GM12878 (cell line): ENCODE data around the gene TMEM94. TPM values are rescaled to one million over a fixed set of nuclear protein-coding genes. Genes with fewer than 3 reads are reported as not detected.

Source experiments
- ATAC-seq: fragments of 200-7000 bp; cut with Tn5 transposase; 3 replicates; pipeline ENCODE4 v1.9.1; 2020; ENCODE audit warnings: mild to moderate bottlenecking, moderate library complexity
- BruUV-seq: library from RNA; stranded (reverse); fragments of 400-500 nt; replicated peaks from 2 replicates; lab custom pipeline; 2021; lab: Mats Ljungman, UMichigan
- CTCF ChIA-PET: fragments of 300-600 bp; sonication (Branson Sonifier 250); formaldehyde crosslinking; extraction: SDS; loops from one replicate; lab custom pipeline; 2021; ENCODE audit warnings: inconsistent platforms; lab: Yijun Ruan, JAX
- POLR2A ChIA-PET: fragments of 350-600 bp; formaldehyde crosslinking; extraction: SDS; loops from one replicate; lab custom pipeline; 2021; ENCODE audit warnings: inconsistent platforms; lab: Charles Lee
- RAD21 ChIA-PET: fragments of 300-600 bp; sonication (Branson Sonifier 250); formaldehyde crosslinking; loops from one replicate; lab custom pipeline; 2023; ENCODE audit warnings: antibody characterized with exemption; ENCODE audit not compliant: unreplicated experiment; lab: Charles Lee
- SMC1A ChIA-PET: fragments of 300-600 bp; sonication (Branson Sonifier 250); formaldehyde crosslinking; loops from one replicate; lab custom pipeline; 2023; ENCODE audit not compliant: unreplicated experiment, uncharacterized antibody; lab: Charles Lee
- DNase-seq: peaks from one replicate; pipeline ENCODE4 v3.0.0-alpha.2; 2011; ENCODE audit warnings: low read depth, low spot score
- FAIRE-seq: peaks from 3 replicates; lab custom pipeline; 2011; peaks lifted over from hg19 to GRCh38; lab: Jason Lieb, UNC
- H2AFZ ChIP-seq: 2 replicates; pipeline ENCODE4 v1.6.0; 2011; ENCODE audit warnings: low read depth, low read length, control low read depth; ENCODE audit not compliant: control insufficient read depth
- H3K27ac ChIP-seq: 2 replicates; pipeline ENCODE4 v1.5.1; 2011; ENCODE audit warnings: control low read depth; ENCODE audit not compliant: control insufficient read depth, insufficient read depth
- H3K27me3 ChIP-seq, 2 experiments: replicated peaks in 1 of 2; 2 replicates each; pipeline versions ENCODE4 v1.6.0 to v1.6.1; 2011; ENCODE audit warnings: low read length in 1 of 2; ENCODE audit not compliant: control insufficient read depth in 2 of 2, insufficient read depth in 2 of 2
- H3K36me3 ChIP-seq, 2 experiments: 2 replicates each; pipeline ENCODE4 v1.5.1; 2011; ENCODE audit warnings: low read length in 1 of 2; ENCODE audit not compliant: control insufficient read depth in 2 of 2, insufficient read depth in 2 of 2
- H3K4me1 ChIP-seq: 2 replicates; pipeline ENCODE4 v1.6.1; 2011; ENCODE audit warnings: mild to moderate bottlenecking, low read length, moderate library complexity, mixed read lengths; ENCODE audit not compliant: control insufficient read depth, insufficient read depth
- H3K4me2 ChIP-seq: 2 replicates; pipeline ENCODE4 v1.6.0; 2011; ENCODE audit warnings: control low read depth; ENCODE audit not compliant: control insufficient read depth, insufficient read depth
- H3K4me3 ChIP-seq: fragments of 200-600 bp; sonication (generic); 2 replicates; pipeline ENCODE4 v1.5.1; 2016
- H3K79me2 ChIP-seq: 2 replicates; pipeline ENCODE4 v1.6.0; 2011; ENCODE audit warnings: low read length; ENCODE audit not compliant: control insufficient read depth, insufficient read depth
- H3K9ac ChIP-seq: 2 replicates; pipeline ENCODE4 v1.8.0; 2011; ENCODE audit warnings: low read length, control low read depth, mixed read lengths; ENCODE audit not compliant: control insufficient read depth, insufficient read depth
- H3K9me3 ChIP-seq: replicated peaks from 3 replicates; pipeline ENCODE4 v1.5.1; 2011; ENCODE audit warnings: mild to moderate bottlenecking, low read length; ENCODE audit not compliant: control insufficient read depth, insufficient read depth
- H4K20me1 ChIP-seq: 2 replicates; pipeline ENCODE4 v1.6.0; 2011; ENCODE audit not compliant: control insufficient read depth, insufficient read depth
- EZH2 ChIP-seq: IDR thresholded peaks from 2 replicates; pipeline ENCODE4 v1.6.1; 2012; ENCODE audit warnings: low read depth, mild to moderate bottlenecking, control low read depth, inconsistent platforms, low read length, borderline replicate concordance; ENCODE audit not compliant: control insufficient read depth
- GABPA ChIP-seq: IDR thresholded peaks from 2 replicates; pipeline ENCODE4 v1.6.1; 2014; ENCODE audit warnings: antibody characterized with exemption, low read depth, mild to moderate bottlenecking, inconsistent platforms
- HDAC2 ChIP-seq: fragments of 200-600 bp; sonication (generic); IDR thresholded peaks from 2 replicates; pipeline ENCODE4 v1.6.1; 2017
- MTA3 ChIP-seq: IDR thresholded peaks from 2 replicates; pipeline ENCODE4 v1.6.1; 2012; ENCODE audit warnings: low read length, inconsistent platforms, borderline replicate concordance
- NBN ChIP-seq: fragments of 450-650 bp; IDR thresholded peaks from 2 replicates; pipeline ENCODE4 v1.6.1; 2016
- NFIC ChIP-seq: IDR thresholded peaks from 2 replicates; pipeline ENCODE4 v1.6.1; 2012; ENCODE audit warnings: low read depth, mild to moderate bottlenecking, inconsistent platforms, low read length, moderate library complexity
- RBBP5 ChIP-seq: fragments of 200-600 bp; sonication (generic); conservative IDR thresholded peaks from 2 replicates; pipeline ENCODE4 v1.6.1; 2016
- RCOR1 ChIP-seq: conservative IDR thresholded peaks from 2 replicates; pipeline ENCODE4 v1.6.1; 2012; ENCODE audit warnings: low read depth, low read length, improper control_type of control experiment
- SP1 ChIP-seq: IDR thresholded peaks from one replicate; pipeline ENCODE4 v1.6.1; 2011; ENCODE audit warnings: low read depth, low read length
- SREBF1 ChIP-seq: IDR thresholded peaks from 2 replicates; pipeline ENCODE4 v1.6.1; 2012; ENCODE audit warnings: mild to moderate bottlenecking, low read length
- TCF12 ChIP-seq: IDR thresholded peaks from 2 replicates; pipeline ENCODE4 v1.6.1; 2011; ENCODE audit warnings: low read depth, mild to moderate bottlenecking, low read length
- WGBS: methylation state at CpG from one replicate; pipeline ENCODE4 v1.1.6; 2016; ENCODE audit warnings: low lambda C conversion rate; ENCODE audit not compliant: insufficient replicate concordance, insufficient coverage; ENCODE audit errors: missing lambda C conversion rate; 5-methylcytosine and 5-hydroxymethylcytosine counted together
- in situ Hi-C: fragments of 300-500 bp; cut with MboI; formaldehyde crosslinking; loops from 9 replicates; pipeline ENCODE4 v1.14.3; 2018; ENCODE audit warnings: mixed read lengths
- intact Hi-C: fragments of 100-400 bp; cut with micrococcal nuclease; formaldehyde crosslinking; loops from one replicate; pipeline ENCODE4 v1.14.2; 2022; ENCODE audit not compliant: unreplicated experiment
- polyA plus RNA-seq, 11 experiments: library from polyadenylated mRNA; depleted of rRNA in 4 of 11; unstranded in 6 of 11; stranded (reverse) in 5 of 11; fragments of >200 nt; fragmentation: Nextera tagmentation in 4 of 11; fragmentation: Illumina TruSeq in 1 of 11; extraction: Ambion mirVana in 4 of 11; extraction: Trizol in 1 of 11; gene quantifications; 1 replicate in 1 of 11; 2 replicates in 10 of 11; pipeline versions ENCODE4 v1.2.1 to v1.2.3, GENCODE V29; 2011 to 2016; ENCODE audit warnings: inconsistent platforms in 2 of 11, missing spikeins in 2 of 11, low read depth in 1 of 11
- total RNA-seq, 4 experiments: library from RNA; depleted of rRNA in 3 of 4; stranded (reverse); fragments of >200 nt in 3 of 4; fragmentation: Illumina TruSeq in 1 of 4; extraction: Trizol in 1 of 4; gene quantifications; 2 replicates each; pipeline versions ENCODE4 v1.2.1 to v1.2.3, GENCODE V29; 2013 to 2021
- TF ChIP-seq, protein P1 (sequence below): IDR thresholded peaks from 2 replicates; pipeline ENCODE4 v1.6.1; 2011; ENCODE audit warnings: mild to moderate bottlenecking, low read depth, low read length, moderate library complexity; ENCODE audit not compliant: insufficient replicate concordance
- TF ChIP-seq, protein P2 (sequence below): fragments of 450-650 bp; IDR thresholded peaks from 2 replicates; pipeline ENCODE4 v1.6.1; 2016; ENCODE audit warnings: mild to moderate bottlenecking
- TF ChIP-seq, protein P3 (sequence below): fragments of 450-650 bp; IDR thresholded peaks from 2 replicates; pipeline ENCODE4 v1.6.1; 2018; ENCODE audit warnings: mild to moderate bottlenecking, low read depth, moderate library complexity; ENCODE audit not compliant: partially characterized antibody
- TF ChIP-seq, protein P4 (sequence below): fragments of 450-650 bp; IDR thresholded peaks from 2 replicates; pipeline ENCODE4 v1.6.1; 2018; ENCODE audit warnings: borderline replicate concordance, mild to moderate bottlenecking; ENCODE audit not compliant: partially characterized antibody

The TMEM94 gene
- total and polyA plus RNA-seq, 10 of the 15 experiments (the other 5 are each of a cell fraction or from before 2014, with no cell fraction given), result 0.31 to 70.7 (median 24.4) TPM

DNA sequence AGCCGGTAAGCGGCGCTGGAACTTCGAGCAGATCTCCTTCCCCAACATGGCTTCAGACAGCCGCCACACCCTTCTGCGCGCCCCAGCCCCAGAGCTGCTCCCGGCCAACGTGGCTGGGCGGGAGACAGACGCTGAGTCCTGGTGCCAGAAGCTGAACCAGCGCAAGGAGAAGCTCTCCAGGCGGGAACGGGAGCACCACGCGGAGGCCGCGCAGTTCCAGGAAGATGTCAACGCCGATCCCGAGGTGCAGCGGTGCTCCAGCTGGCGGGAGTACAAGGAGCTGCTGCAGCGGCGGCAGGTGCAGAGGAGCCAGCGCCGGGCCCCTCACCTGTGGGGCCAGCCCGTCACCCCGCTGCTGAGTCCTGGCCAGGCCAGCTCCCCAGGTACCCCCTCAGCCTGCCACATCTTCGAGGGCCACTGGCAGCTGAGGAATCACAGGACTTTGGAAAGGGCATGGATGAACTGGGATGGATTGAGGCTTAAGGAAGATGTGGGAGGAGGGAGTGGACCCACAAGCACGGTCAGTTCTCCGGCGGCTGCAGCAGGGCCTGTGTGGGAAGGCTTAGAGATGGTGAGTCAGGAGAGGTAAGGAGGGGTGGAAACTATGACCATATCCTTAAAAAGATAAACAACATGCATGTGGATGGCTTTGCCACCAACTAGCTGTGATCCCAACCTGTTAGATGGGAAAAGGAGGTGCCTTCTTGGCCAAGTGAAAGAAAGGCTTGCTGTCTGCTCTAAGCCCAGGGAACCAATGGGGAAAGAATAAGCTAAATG, 65.7 kb downstream of the TMEM94 start (continued):
- TF ChIP-seq GABPA (no peak), TCF12 (no peak), EZH2 (no peak), NBN (no peak), SREBF1 (no peak), NFIC (no peak), MTA3 (no peak), RCOR1 (no peak)
- TF ChIP-seq, protein P1, sequence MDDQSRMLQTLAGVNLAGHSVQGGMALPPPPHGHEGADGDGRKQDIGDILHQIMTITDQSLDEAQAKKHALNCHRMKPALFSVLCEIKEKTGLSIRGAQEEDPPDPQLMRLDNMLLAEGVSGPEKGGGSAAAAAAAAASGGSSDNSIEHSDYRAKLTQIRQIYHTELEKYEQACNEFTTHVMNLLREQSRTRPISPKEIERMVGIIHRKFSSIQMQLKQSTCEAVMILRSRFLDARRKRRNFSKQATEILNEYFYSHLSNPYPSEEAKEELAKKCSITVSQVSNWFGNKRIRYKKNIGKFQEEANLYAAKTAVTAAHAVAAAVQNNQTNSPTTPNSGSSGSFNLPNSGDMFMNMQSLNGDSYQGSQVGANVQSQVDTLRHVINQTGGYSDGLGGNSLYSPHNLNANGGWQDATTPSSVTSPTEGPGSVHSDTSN, result no peak
- TF ChIP-seq, protein P2, sequence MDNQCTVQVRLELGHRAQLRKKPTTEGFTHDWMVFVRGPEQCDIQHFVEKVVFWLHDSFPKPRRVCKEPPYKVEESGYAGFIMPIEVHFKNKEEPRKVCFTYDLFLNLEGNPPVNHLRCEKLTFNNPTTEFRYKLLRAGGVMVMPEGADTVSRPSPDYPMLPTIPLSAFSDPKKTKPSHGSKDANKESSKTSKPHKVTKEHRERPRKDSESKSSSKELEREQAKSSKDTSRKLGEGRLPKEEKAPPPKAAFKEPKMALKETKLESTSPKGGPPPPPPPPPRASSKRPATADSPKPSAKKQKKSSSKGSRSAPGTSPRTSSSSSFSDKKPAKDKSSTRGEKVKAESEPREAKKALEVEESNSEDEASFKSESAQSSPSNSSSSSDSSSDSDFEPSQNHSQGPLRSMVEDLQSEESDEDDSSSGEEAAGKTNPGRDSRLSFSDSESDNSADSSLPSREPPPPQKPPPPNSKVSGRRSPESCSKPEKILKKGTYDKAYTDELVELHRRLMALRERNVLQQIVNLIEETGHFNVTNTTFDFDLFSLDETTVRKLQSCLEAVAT, result no peak

DNA sequence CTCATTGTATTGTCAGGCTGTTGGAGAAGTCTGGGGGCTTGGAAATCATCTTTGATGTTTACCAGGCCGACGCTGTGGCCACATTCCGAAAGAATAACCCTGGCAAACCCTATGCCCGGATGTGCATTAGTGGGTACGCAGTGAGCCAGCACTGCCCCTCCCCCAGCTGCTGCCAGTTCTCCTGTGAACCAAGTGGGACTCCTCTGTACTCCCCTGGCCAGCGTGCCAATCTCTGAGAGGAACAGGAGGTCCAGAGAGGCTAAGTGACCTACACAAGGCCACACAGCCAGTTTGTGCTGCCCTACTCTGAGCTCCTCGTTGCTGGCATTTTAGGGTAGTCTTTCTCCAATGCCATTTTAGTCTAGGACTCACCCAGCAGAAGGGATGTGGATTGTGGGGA, 67.2 kb downstream of the TMEM94 start:
- no peak for ATAC-seq
- ChIA-PET SMC1A (interaction anchor here (1.2 kb wide), 1 partner anchor 96 kb away, joined by 3 read pairs; no protein-coding TSS in a partner anchor), RAD21 (no interaction called here), CTCF (interaction anchor here (0.6 to 1.3 kb wide), 7 partner anchors 7 to 234 kb away, joined by 3 to 6 read pairs (median 3); partner anchors contain the start of genes SLC25A19 and TSEN54), POLR2A (no interaction called here)
- H3K4me3 ChIP-seq, result no peak overlapping the region
- in situ Hi-C loops (no loop called here), intact Hi-C loops (no loop called here)
- H4K20me1 ChIP-seq, result no peaks in the 10 kb centered on the region
- no peak overlapping the region for H2AFZ ChIP-seq
- H3K79me2 ChIP-seq, result no peaks in the 10 kb centered on the region
- no peak overlapping the region for H3K9ac ChIP-seq
- no peaks in the 10 kb centered on the region for H3K9me3 ChIP-seq
- H3K36me3 ChIP-seq, result peaks cover 0 to 2% of the 10 kb centered on the region in 2 experiments; a peak in 3 of 4 replicates
- no peak for DNase-seq
- FAIRE-seq, result no peak
- H3K27me3 ChIP-seq, result peaks cover 0 to 6% of the 10 kb centered on the region in 2 experiments; a peak in 2 of 4 replicates
- peaks cover 11% of the 10 kb centered on the region for H3K4me1 ChIP-seq
- BruUV-seq, result no TSS peak
- no peak overlapping the region for H3K4me2 ChIP-seq
- 95% methylated on average over 7 of the region's 7 CpGs for WGBS
- H3K27ac ChIP-seq, result no peak overlapping the region
- TF ChIP-seq SP1, result no peak
- TF ChIP-seq, protein P3, sequence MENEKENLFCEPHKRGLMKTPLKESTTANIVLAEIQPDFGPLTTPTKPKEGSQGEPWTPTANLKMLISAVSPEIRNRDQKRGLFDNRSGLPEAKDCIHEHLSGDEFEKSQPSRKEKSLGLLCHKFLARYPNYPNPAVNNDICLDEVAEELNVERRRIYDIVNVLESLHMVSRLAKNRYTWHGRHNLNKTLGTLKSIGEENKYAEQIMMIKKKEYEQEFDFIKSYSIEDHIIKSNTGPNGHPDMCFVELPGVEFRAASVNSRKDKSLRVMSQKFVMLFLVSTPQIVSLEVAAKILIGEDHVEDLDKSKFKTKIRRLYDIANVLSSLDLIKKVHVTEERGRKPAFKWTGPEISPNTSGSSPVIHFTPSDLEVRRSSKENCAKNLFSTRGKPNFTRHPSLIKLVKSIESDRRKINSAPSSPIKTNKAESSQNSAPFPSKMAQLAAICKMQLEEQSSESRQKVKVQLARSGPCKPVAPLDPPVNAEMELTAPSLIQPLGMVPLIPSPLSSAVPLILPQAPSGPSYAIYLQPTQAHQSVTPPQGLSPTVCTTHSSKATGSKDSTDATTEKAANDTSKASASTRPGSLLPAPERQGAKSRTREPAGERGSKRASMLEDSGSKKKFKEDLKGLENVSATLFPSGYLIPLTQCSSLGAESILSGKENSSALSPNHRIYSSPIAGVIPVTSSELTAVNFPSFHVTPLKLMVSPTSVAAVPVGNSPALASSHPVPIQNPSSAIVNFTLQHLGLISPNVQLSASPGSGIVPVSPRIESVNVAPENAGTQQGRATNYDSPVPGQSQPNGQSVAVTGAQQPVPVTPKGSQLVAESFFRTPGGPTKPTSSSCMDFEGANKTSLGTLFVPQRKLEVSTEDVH, result no peak
- TF ChIP-seq NFIC, result no peak
- TF ChIP-seq, protein P4, sequence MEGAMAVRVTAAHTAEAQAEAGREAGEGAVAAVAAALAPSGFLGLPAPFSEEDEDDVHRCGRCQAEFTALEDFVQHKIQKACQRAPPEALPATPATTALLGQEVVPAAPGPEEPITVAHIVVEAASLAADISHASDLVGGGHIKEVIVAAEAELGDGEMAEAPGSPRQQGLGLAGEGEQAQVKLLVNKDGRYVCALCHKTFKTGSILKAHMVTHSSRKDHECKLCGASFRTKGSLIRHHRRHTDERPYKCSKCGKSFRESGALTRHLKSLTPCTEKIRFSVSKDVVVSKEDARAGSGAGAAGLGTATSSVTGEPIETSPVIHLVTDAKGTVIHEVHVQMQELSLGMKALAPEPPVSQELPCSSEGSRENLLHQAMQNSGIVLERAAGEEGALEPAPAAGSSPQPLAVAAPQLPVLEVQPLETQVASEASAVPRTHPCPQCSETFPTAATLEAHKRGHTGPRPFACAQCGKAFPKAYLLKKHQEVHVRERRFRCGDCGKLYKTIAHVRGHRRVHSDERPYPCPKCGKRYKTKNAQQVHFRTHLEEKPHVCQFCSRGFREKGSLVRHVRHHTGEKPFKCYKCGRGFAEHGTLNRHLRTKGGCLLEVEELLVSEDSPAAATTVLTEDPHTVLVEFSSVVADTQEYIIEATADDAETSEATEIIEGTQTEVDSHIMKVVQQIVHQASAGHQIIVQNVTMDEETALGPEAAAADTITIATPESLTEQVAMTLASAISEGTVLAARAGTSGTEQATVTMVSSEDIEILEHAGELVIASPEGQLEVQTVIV, result no peak
- TF ChIP-seq HDAC2, result no peak
- no peak for TF ChIP-seq RBBP5
